Midbrain (tissue), 1 donor: Measurements from ENCODE around the gene PARVA.
"Not testable (repeated sequence)": the region's sequence is repeated elsewhere in the genome, so short reads cannot be mapped to it uniquely, and the experiment has no call there.

Experiments
- DNase-seq: peaks from one replicate; lab custom pipeline; 2025; lab: John Stamatoyannopoulos, UW

PARVA gene

GRCh38 chr11:12503886-12504285 is 126.5 kb downstream of the PARVA start:
- no peak for DNase-seq

DNA sequence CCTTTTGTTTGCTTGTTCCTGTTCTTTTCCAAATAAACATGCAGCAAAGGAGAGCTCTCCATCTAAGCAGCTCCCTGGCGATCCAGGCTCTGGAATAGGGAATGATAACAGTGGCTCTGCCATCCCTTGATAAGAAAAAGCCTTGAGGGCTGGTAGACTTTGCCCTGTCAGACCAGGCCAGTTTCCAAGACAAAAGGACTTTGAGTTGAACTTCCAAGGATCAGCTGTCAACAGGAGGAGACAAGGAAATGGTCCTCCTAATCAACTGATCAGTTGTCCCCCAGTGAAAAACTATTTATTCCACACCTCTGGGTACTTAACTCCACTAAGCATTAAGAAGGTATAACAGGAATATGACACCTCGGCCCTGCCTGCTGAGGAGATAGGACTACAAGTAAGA is 127.8 kb downstream of the PARVA start:
- DNase-seq = no peak

DNA sequence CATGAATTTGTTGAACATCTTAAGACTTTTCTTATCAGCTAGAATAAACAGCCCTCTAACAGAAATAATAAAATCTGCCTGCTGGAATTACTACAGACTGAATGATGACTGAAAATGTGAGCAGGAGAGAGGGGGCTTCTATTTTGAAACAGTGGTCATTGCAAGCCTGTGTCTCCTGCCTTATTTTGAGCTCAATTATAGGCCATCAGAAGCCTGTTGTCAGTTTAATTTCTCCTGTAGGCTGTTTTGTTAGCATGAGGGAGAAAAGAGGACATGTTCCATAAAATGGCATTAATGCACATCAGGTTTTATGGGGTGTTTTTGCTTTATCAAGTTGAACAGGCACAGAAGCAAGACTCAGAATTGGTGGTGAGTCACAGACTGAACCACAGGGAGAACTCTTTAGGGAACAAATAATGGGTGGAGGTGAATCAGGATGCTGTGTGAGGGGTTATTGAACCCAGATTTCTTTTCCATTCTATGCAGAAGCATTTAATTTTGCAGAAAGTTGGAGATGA is 129.1 kb downstream of the PARVA start:
- no peak for DNase-seq

- DNase-seq = no peak
These were observed 130.0 kb downstream of the PARVA start for GRCh38 chr11:12507391-12507790.

- no peak for DNase-seq
These were observed 130.9 kb downstream of the PARVA start for GRCh38 chr11:12508151-12508751.

DNA sequence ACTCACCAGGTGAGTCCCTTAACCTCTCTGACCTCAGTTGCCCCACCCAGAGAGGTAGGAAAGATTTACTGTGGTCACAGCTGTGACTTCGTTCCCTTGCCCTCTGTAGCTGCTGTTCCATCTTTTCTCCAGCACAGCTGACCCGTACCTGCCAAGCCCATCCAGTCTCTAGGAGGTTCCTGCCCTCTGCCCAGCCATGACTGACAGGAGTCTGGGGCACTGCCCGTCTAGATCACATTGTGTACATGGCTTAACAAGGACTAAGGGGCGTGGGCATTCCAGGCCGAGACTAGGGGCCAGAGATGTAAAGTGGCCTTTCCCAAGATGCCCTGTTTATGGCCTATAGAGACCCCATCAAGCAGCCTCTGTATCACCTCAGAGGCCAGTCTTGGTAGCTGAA is 132.0 kb downstream of the PARVA start:
- DNase-seq = no peak

- DNase-seq = no peak
These were observed 134.8 kb downstream of the PARVA start for GRCh38 chr11:12512132-12512531.

GRCh38 chr11:12512826-12513395 is 135.5 kb downstream of the PARVA start:
- no peak for DNase-seq

GRCh38 chr11:12516387-12517105 is 139.2 kb downstream of the PARVA start:
- DNase-seq = no peak

- DNase-seq = no peak
These were observed 139.9 kb downstream of the PARVA start for GRCh38 chr11:12517306-12517705.

GRCh38 chr11:12517741-12518140 is 140.4 kb downstream of the PARVA start:
- no peak for DNase-seq

- DNase-seq = no peak
These were observed 141.4 kb downstream of the PARVA start for GRCh38 chr11:12518606-12519385.

GRCh38 chr11:12520054-12520453 is 142.7 kb downstream of the PARVA start:
- DNase-seq = no peak

- not testable (repeated sequence) for DNase-seq
These were observed 143.2 kb downstream of the PARVA start for GRCh38 chr11:12520576-12520975.

DNA sequence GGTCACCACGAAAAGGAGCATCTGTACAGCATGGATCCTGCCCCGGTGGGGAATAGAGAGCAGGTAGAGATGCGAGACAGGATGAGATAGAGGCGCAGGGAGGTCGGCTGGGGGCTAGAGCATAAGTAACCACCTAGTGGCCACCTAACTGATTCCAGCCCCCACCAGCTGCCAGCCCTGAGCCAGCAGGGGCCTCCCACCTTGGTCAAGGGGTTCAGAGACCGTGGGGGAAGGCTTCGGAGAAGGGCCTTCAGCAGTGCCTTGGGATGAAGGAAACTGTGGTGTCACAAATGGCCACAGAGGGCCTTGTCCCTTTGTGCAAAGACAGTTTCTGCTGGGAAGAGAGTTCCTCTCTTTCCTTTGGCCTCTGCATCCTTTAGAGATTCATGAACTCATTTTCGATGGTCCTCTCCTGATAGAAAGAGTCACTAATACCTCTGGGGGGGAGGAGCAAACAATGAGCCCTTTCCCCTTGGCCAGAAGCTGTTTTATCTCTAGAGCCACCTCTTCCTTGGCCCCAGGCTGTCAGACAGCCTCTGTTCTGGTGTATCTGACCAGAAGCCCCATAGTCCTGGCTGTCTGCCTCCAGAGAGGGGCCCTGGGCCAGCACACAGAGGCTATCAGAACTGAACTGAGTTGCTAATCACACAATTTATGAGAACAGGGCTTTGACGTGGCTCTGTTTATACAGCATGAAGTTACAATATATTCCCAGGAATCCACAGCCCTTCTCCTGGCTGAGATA is 146.0 kb downstream of the PARVA start:
- DNase-seq = no peak

GRCh38 chr11:12524865-12525264 is 147.5 kb downstream of the PARVA start:
- no peak for DNase-seq

GRCh38 chr11:12525466-12526055 is 148.2 kb downstream of the PARVA start:
- no peak for DNase-seq

DNA sequence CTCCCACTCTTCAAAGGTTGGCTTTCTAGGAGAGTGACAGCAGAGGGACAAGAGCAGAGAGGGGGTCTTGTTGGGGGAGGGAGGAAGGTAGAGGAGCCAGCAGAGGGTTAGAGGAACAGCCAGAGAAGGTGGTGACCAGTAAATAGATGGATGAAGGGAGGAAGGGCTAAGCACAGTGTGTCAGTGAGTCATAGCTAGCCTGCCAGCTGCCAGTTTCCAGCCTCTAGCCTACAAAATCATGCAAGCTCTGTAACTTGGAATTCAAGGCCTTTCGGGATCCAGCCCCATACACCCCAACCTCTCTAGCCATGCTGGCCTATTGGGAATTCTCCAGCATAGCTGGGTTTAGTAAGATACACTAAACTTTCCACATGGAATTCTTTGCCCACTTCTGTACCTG is 149.4 kb downstream of the PARVA start:
- DNase-seq = no peak

DNA sequence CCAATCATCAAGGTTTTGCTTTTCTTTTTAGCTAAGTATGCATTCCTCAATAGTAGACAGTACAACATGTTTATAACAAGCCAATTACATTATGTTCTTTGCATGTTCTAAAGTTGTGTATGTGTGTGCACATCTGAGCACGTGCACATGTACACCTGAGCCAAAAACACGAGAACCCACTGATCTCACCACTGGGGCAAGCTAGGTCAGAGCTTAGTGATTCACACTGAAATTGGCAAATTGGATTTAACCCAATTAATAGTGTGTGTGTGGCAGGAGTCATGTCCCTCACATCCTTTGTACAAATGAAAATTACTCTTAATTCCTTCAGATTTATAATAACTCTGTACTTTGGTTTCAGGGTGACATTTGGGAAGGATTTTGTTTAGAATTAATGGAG is 151.1 kb downstream of the PARVA start:
- DNase-seq = no peak

- no peak for DNase-seq
These were observed 151.7 kb downstream of the PARVA start for GRCh38 chr11:12529041-12529440.

DNA sequence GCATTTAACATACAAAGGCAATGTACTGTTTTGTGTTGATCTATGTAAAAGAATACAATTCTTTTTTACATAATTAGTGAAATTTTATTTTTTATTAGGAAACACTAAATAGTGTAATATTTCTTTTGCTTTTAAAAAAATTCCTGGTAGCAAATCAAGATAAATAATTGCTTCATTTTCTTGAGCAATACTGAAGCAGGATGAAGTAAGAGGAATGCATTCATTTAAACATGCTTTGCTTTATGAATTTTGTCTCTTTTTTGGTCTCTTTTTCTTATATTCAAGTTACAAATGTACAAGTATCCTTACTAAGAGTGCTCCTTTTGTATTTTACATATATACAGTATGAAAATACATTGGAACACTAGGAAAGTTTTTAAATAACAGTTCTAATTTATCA is 152.4 kb downstream of the PARVA start:
- DNase-seq = no peak
